Lower leg skin (tissue), 4 donors: ENCODE data around the gene FMO1. TPM values are rescaled to one million over a fixed set of nuclear protein-coding genes. Genes with fewer than 3 reads are reported as not detected.

Source experiments
- DNase-seq, 2 donors: peaks; one replicate each; pipeline ENCODE4 v3.0.0-alpha.2; 2019; ENCODE audit warnings: low spot score in 2 of 2
- H3K4me3 ChIP-seq: fragments of 200-600 bp; sonication (generic); 2 replicates; pipeline ENCODE4 v1.5.1; 2017; ENCODE audit warnings: mild to moderate bottlenecking, low read depth; ENCODE audit not compliant: poor library complexity, severe bottlenecking
- CTCF ChIP-seq, 3 donors: fragments of 450-650 bp; IDR thresholded peaks; one replicate each; pipeline ENCODE4 v1.5.1; 2016; ENCODE audit warnings: antibody characterized with exemption in 3 of 3, mild to moderate bottlenecking in 3 of 3, moderate library complexity in 2 of 3
- POLR2A ChIP-seq, 2 donors: fragments of 450-650 bp; IDR thresholded peaks; one replicate each; pipeline ENCODE4 v1.6.1; 2016 to 2017; ENCODE audit warnings: antibody characterized with exemption in 2 of 2, mild to moderate bottlenecking in 1 of 2, moderate library complexity in 1 of 2
- WGBS, 2 donors: methylation state at CpG; one replicate each; pipeline ENCODE4 v1.1.5; 2018; 5-methylcytosine and 5-hydroxymethylcytosine counted together
- intact Hi-C: fragments of 100-400 bp; cut with DNase I; formaldehyde crosslinking; loops from one replicate; pipeline ENCODE4 v1.15.0; 2023; ENCODE audit warnings: low total_unique reads
- total RNA-seq, 4 donors: library from RNA; depleted of rRNA; stranded (reverse); fragments of >200 nt; gene quantifications; one replicate each; pipeline ENCODE4 v1.1.0, GENCODE V29; 2016

The FMO1 gene
- total RNA-seq, 4 donors from 2014 or later = 0.53 to 3.4 (median 2.2) TPM

- DNase-seq = no peak
- intact Hi-C loops = no loop called here
- no peak overlapping the region for H3K4me3 ChIP-seq
- TF ChIP-seq CTCF (IDR thresholded peaks at IDR 0.05) (no peak), POLR2A (IDR thresholded peaks at IDR 0.05) (no peak)
- WGBS, 2 donors = 37 to 55% methylated on average over 3 of the region's 3 CpGs
Observed at GRCh38 chr1:171258429-171258828, 10.1 kb downstream of the FMO1 start.

- no peak for TF ChIP-seq CTCF (IDR thresholded peaks at IDR 0.05)
- no peak for TF ChIP-seq POLR2A (IDR thresholded peaks at IDR 0.05)
- intact Hi-C loops = no loop called here
- no peak overlapping the region for H3K4me3 ChIP-seq
- DNase-seq = no peak
- WGBS, 2 donors = 43 to 48% methylated on average over 2 of the region's 2 CpGs
Observed at GRCh38 chr1:171258943-171259342, 10.6 kb downstream of the FMO1 start.

- WGBS, 2 donors = 65 to 72% methylated on average over 4 of the region's 4 CpGs
- TF ChIP-seq POLR2A (IDR thresholded peaks at IDR 0.05) (no peak), CTCF (IDR thresholded peaks at IDR 0.05) (no peak)
- DNase-seq = no peak
- H3K4me3 ChIP-seq = no peak overlapping the region
- intact Hi-C loops = no loop called here
Observed at GRCh38 chr1:171261336-171261735, 13.0 kb downstream of the FMO1 start.

- H3K4me3 ChIP-seq = no peak overlapping the region
- TF ChIP-seq CTCF (IDR thresholded peaks at IDR 0.05) (no peak), POLR2A (IDR thresholded peaks at IDR 0.05) (no peak)
- no peak for DNase-seq
- intact Hi-C loops = no loop called here
- 29 to 50% methylated on average over 2 of the region's 2 CpGs for WGBS, 2 donors
Observed at GRCh38 chr1:171263901-171264300, 15.6 kb downstream of the FMO1 start.

GRCh38 chr1:171265686-171266085 is 17.4 kb downstream of the FMO1 start:
- intact Hi-C loops = no loop called here
- TF ChIP-seq POLR2A (IDR thresholded peaks at IDR 0.05) = no peak
- H3K4me3 ChIP-seq = no peak overlapping the region
- WGBS, 2 donors = 54 to 61% methylated on average over 2 of the region's 2 CpGs
- no peak for DNase-seq

GRCh38 chr1:171266930-171267329 is 18.6 kb downstream of the FMO1 start:
- WGBS, 2 donors = 30 to 38% methylated on average over 4 of the region's 4 CpGs
- TF ChIP-seq POLR2A (IDR thresholded peaks at IDR 0.05) (no peak), CTCF (IDR thresholded peaks at IDR 0.05) (no peak)

More at GRCh38 chr1:171266930-171267329, 18.6 kb downstream of the FMO1 start:
- H3K4me3 ChIP-seq = no peak overlapping the region
- intact Hi-C loops = no loop called here
- DNase-seq = no peak
